Measurements from ENCODE around the gene SLC22A1.
"Not testable (repeated sequence)": the region's sequence is repeated elsewhere in the genome, so short reads cannot be mapped to it uniquely, and the experiment has no call there.

Gene SLC22A1

GRCh38 chr6:160146454-160147145, 25.0 kb downstream of the SLC22A1 start:
- Mint-ChIP-seq H3K36me3 (peaks cover 11 to 41% of the 10 kb centered on the region in 2 donors), H3K9me3 (peaks cover 6 to 8% of the 10 kb centered on the region in 2 donors), H3K4me3 (no peak overlapping the region), H3K4me1 (no peaks in the 10 kb centered on the region), H3K27ac (no peak overlapping the region), H3K27me3 (peaks cover 19 to 23% of the 10 kb centered on the region in 2 donors)
- no peak for ATAC-seq (replicated peaks)
- DNase-seq, result no peak

DNA sequence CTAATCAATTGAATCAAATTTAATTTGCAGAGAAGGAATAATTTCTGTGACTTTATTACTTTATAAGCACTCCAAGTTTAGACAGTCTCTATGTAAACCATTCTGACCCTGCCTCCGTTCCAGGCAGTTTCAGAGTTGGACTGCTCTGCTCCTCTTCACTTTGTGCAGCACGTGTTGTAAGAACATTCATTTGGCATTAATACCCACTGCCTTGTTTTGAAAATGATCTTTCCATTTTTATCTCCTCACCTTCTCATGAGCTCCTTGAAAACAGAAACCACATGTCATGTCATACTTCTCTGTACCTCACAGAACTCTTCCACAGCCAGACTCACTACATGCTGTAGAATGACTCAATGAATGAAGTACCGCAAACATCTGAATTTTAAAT, 25.5 kb downstream of the SLC22A1 start:
- Mint-ChIP-seq H3K27ac (no peak overlapping the region), H3K4me3 (no peak overlapping the region), H3K4me1 (no peaks in the 10 kb centered on the region), H3K9me3 (peaks cover 6 to 12% of the 10 kb centered on the region in 2 donors), H3K27me3 (peaks cover 15 to 23% of the 10 kb centered on the region in 2 donors), H3K36me3 (peaks cover 11 to 43% of the 10 kb centered on the region in 2 donors)
- ATAC-seq (replicated peaks) (no peak), DNase-seq (no peak)

DNA sequence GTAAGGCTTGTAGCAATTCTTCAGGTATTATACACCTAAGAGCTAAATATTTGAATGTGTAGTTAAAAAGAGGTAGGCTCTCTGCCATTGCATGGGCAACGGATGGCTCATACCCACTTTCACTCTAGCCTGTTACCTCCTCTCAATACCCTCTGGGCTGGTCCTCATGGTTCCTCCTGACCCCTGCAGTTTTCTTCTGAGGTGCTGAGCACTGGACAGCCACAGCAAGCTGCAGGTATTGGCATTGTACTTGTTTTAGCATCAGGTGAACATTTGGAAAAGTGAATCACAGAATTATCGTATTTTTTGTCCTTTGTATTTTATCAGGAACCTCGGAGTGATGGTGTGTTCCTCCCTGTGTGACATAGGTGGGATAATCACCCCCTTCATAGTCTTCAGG, 32.9 kb downstream of the SLC22A1 start:
- Mint-ChIP-seq H3K4me3 (no peak overlapping the region), H3K9me3 (peaks cover 13 to 18% of the 10 kb centered on the region in 2 donors), H3K27me3 (peaks cover 0 to 4% of the 10 kb centered on the region in 2 donors), H3K4me1 (no peaks in the 10 kb centered on the region), H3K36me3 (peaks cover 15 to 23% of the 10 kb centered on the region in 2 donors), H3K27ac (no peak overlapping the region)
- ATAC-seq (replicated peaks) (no peak), DNase-seq (no peak)

DNA sequence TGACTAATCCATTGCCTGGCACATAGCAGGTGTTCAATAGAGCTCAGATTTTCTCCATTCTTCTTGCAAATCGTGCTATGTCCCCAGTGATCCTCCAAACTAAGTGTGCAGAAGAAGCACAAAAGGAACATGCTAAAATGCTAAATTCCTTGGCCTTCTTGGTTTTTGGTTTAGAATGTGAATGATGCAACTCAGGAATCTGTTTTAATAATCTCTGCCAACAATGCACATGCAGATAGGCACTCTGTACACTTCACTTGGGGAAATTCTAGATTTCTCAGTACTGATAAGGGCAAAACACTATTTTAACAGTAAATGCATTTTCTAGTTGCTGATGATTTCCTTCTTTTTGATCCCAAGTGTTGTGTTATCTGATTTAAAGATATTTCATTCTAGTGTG, 35.2 kb downstream of the SLC22A1 start:
- H3K4me3 Mint-ChIP-seq, result no peak overlapping the region
- ATAC-seq (replicated peaks) (no peak), DNase-seq (no peak)
- H3K4me1 Mint-ChIP-seq, result peaks cover 0 to 2% of the 10 kb centered on the region in 2 donors
- peaks cover 5 to 7% of the 10 kb centered on the region in 2 donors for H3K27me3 Mint-ChIP-seq
- H3K9me3 Mint-ChIP-seq, result peaks cover 9 to 11% of the 10 kb centered on the region in 2 donors
- no peak overlapping the region for H3K27ac Mint-ChIP-seq
- H3K36me3 Mint-ChIP-seq, result peaks cover 13 to 15% of the 10 kb centered on the region in 2 donors

DNA sequence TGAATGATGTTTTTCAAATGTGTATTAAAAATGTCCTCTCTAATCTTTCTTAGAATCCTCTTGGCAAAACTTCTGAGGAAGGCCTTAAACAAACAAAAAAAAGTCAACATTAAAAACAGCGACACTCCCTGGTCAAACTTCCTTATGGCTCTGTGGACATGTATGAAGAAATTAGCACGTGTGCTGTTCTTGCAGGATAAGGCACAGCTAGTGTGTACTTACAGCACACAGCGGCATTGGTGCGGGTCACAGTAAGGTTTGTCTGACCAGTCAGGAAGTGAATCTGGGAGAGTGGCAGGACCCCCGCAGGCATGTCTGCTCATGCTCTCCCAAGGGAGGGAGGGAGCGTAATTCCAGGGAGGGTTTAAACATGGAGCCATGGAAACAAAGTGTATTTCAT, 38.8 kb downstream of the SLC22A1 start:
- Mint-ChIP-seq H3K4me1 (peaks cover 0 to 2% of the 10 kb centered on the region in 2 donors), H3K27ac (no peak overlapping the region), H3K9me3 (peaks cover 0 to 3% of the 10 kb centered on the region in 2 donors), H3K27me3 (peaks cover 5 to 12% of the 10 kb centered on the region in 2 donors), H3K4me3 (no peak overlapping the region), H3K36me3 (peaks cover 7% of the 10 kb centered on the region in 2 donors)
- ATAC-seq (replicated peaks) (no peak), DNase-seq (no peak)

DNA sequence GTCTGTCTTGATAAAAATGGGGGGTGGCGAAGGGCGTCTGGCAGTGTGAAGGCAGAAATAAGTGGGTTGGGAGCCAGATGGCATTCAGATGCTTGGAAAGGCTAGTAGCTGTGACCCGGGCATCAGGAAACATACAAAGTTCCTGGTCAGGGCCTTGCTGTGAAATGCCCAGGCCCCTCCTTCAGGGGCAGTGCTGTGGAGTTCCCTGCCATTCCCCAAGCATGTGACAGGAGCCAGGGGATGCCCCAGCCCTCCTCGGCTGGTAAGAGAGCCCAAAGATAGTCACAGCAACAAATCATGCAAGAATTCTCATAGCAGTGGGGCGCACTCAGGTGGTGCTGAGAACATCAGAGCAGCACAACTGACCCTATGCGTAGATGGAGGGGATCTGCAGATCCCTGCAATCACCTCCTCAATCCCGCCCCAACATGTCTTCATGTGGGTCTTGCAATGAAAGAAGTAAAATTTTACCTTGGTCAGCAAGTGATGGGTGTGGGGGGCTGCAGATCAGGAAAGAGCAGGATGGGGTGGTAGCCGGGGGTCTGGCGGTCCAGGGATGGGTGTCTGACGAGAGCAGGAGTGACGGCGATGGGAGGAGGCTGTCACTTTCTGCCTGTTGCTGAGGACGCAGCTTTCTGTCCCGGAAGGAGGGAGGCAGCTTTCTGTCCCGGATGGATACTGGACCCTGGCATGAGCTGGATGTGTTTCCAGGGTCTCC, 39.5 kb downstream of the SLC22A1 start:
- Mint-ChIP-seq H3K9me3 (peaks cover 0 to 3% of the 10 kb centered on the region in 2 donors), H3K4me3 (no peak overlapping the region), H3K27ac (no peak overlapping the region), H3K4me1 (peaks cover 0 to 2% of the 10 kb centered on the region in 2 donors), H3K27me3 (peaks cover 5 to 12% of the 10 kb centered on the region in 2 donors), H3K36me3 (peaks cover 3 to 7% of the 10 kb centered on the region in 2 donors)
- DNase-seq (no peak), ATAC-seq (replicated peaks) (no peak)

- Mint-ChIP-seq H3K27me3 (peaks cover 6 to 13% of the 10 kb centered on the region in 2 donors), H3K27ac (no peak overlapping the region), H3K4me3 (no peak overlapping the region), H3K36me3 (peaks cover 3 to 7% of the 10 kb centered on the region in 2 donors), H3K4me1 (peaks cover 0 to 2% of the 10 kb centered on the region in 2 donors), H3K9me3 (peaks cover 0 to 3% of the 10 kb centered on the region in 2 donors)
- DNase-seq (no peak), ATAC-seq (replicated peaks) (no peak)
These were observed 40.0 kb downstream of the SLC22A1 start for GRCh38 chr6:160161647-160161986.

DNA sequence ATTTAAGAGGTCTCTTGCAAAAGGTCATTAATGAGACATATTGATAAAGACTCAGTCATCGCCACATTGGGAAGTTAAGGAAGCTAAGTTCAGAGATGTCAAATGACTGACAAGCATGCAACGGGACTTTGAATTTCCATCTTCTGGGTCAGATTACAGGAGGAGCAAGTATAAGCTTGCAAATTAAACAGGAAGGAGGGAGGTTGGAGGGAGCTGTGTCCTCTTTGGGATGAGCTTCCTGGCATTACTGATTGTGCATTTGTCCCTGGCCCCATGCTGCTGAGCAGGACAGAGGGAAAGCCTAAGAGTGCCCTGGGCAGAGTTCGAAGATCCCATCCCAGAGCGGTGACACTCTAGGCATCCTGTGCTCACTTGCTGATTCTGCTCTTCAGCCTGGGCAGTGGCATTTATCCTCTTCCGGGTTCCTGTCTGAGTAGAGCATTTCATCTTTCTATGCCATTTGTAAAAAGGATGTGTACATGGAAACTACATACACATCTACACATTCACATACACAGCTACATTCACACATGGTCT, 40.5 kb downstream of the SLC22A1 start:
- Mint-ChIP-seq H3K27ac (no peak overlapping the region), H3K36me3 (peaks cover 3 to 7% of the 10 kb centered on the region in 2 donors), H3K27me3 (peaks cover 11 to 18% of the 10 kb centered on the region in 2 donors), H3K4me1 (peaks cover 0 to 2% of the 10 kb centered on the region in 2 donors), H3K4me3 (no peak overlapping the region), H3K9me3 (peaks cover 0 to 3% of the 10 kb centered on the region in 2 donors)
- DNase-seq (no peak), ATAC-seq (replicated peaks) (no peak)

GRCh38 chr6:160163425-160163824, 41.8 kb downstream of the SLC22A1 start:
- Mint-ChIP-seq H3K4me1 (peaks cover 0 to 3% of the 10 kb centered on the region in 2 donors), H3K27me3 (peaks cover 16 to 22% of the 10 kb centered on the region in 2 donors), H3K9me3 (peaks cover 0 to 1% of the 10 kb centered on the region in 2 donors), H3K4me3 (no peak overlapping the region), H3K27ac (no peak overlapping the region), H3K36me3 (peaks cover 0 to 3% of the 10 kb centered on the region in 2 donors)
- ATAC-seq (replicated peaks) (no peak), DNase-seq (no peak)

GRCh38 chr6:160163912-160164311, 42.3 kb downstream of the SLC22A1 start:
- peaks cover 0 to 1% of the 10 kb centered on the region in 2 donors for H3K9me3 Mint-ChIP-seq
- peaks cover 0 to 3% of the 10 kb centered on the region in 2 donors for H3K4me1 Mint-ChIP-seq
- peaks cover 16 to 22% of the 10 kb centered on the region in 2 donors for H3K27me3 Mint-ChIP-seq
- H3K4me3 Mint-ChIP-seq, result no peak overlapping the region
- no peaks in the 10 kb centered on the region for H3K36me3 Mint-ChIP-seq
- DNase-seq, result no peak
- no peak for ATAC-seq (replicated peaks)
- H3K27ac Mint-ChIP-seq, result no peak overlapping the region

DNA sequence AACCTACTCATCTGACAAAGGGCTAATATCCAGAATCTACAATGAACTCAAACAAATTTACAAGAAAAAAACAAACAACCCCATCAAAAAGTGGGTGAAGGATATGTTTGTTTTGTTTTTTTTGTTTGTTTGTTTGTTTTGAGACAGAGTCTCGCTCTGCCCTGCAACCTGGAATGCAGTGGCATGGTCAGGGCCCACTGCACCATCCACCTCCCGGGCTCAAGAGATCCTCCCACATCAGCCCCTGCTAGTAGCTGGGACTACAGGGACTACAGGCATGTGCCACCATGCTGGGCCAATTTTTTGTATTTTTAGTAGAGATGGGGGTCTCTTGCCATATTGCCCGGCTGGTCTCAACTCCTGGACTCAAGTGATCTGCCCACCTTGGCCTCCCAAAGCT, 44.3 kb downstream of the SLC22A1 start:
- H3K36me3 Mint-ChIP-seq; H3K4me1 Mint-ChIP-seq; H3K27ac Mint-ChIP-seq; H3K9me3 Mint-ChIP-seq; ATAC-seq (replicated peaks); H3K4me3 Mint-ChIP-seq; DNase-seq: not testable (repeated sequence)
- peaks cover 16 to 28% of the 10 kb centered on the region in 2 donors for H3K27me3 Mint-ChIP-seq

DNA sequence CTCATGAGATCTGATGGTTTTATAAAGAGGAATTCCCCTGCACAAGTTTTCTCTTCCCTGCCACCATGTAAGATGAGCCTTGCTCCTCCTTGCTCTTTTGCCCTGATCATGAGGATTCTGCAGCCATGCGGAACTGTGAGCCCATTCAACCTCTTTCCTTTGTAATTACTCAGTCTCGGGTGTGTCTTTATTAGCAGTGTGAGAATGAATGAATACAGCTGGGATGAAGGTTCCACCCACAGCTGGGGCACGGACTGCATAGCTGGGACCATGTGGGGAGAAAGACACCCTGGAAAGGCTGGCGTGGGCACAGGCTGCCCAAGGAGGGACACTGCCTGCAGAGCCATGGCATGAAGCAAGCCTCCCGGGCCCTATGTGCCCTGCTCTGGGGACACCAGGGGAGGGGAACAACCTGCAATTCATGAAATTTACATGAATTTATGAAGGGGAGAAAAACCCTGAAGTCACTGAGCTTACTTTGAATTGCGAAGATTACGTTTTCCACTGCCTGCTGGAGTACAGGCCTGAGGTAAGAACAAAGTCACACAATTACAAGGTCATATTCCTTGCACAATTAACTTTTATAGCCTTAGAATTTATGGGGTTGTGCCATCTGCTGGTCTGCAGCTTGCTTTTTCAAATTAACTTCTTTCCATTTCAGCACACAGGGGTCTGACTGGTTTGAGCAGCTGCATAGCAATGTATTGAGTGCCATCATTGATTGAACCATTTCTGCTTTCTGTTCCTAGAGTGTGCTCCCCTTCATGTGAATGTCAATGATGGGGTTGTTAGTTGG, 46.2 kb downstream of the SLC22A1 start:
- Mint-ChIP-seq H3K9me3 (peaks cover 0 to 1% of the 10 kb centered on the region in 2 donors), H3K4me1 (peaks cover 0 to 1% of the 10 kb centered on the region in 2 donors), H3K27ac (no peak overlapping the region), H3K27me3 (peaks cover 23 to 32% of the 10 kb centered on the region in 2 donors), H3K36me3 (no peaks in the 10 kb centered on the region), H3K4me3 (no peak overlapping the region)
- ATAC-seq (replicated peaks) (no peak), DNase-seq (no peak)

DNA sequence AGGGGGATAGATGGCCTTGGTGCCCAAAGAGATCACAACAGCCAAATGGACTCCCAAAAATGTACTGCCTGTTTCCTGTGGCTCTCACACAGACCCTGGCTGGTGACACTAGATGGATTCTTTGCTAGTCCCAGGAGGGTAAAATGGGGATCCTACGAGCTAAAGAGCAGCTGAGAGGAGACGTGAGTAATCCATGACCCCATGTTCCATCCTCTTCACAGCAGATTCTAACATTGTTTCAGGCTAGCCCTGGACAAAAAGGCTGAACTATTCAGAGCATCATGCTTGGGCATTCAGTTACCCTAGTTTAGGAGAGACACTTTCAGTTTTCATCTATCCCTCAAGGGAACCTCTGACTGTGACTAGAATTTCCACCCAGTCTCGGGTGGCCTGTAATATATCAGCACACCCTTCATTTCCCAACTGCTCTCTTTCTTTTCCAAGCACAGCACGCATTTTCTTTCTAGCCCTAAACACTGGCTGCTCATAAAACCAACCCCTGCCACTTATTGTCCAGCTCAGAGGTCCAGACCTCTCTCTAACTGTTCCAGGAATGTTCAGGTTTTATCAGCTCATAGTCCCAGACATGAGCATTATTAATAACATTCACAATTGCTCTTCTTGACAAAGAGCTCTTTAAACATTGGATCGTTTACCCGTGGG, 48.5 kb downstream of the SLC22A1 start:
- ATAC-seq (replicated peaks), result no peak
- Mint-ChIP-seq H3K36me3 (no peaks in the 10 kb centered on the region), H3K27ac (no peak overlapping the region), H3K4me3 (no peak overlapping the region), H3K4me1 (peaks cover 0 to 1% of the 10 kb centered on the region in 2 donors), H3K9me3 (peaks cover 0 to 1% of the 10 kb centered on the region in 2 donors), H3K27me3 (peaks cover 25 to 41% of the 10 kb centered on the region in 2 donors)
- no peak for DNase-seq

Measured in stimulated activated naive B cell treated with anti-CD40 and anti-IgM and Interleukin-4, amounts not matched to agents 10 μg/mL and 1 μg/mL and 100 μg/mL, for 72 hours (primary cell).